ENCODE measurements around the gene DBNDD2. TPM values are rescaled to one million over a fixed set of nuclear protein-coding genes. Genes with fewer than 3 reads are reported as not detected.

The DBNDD2 gene
- total and polyA plus RNA-seq, 2 donors (not counting 1 experiment from before 2014, with no cell fraction given): 4.8 to 51.8 TPM

DNA sequence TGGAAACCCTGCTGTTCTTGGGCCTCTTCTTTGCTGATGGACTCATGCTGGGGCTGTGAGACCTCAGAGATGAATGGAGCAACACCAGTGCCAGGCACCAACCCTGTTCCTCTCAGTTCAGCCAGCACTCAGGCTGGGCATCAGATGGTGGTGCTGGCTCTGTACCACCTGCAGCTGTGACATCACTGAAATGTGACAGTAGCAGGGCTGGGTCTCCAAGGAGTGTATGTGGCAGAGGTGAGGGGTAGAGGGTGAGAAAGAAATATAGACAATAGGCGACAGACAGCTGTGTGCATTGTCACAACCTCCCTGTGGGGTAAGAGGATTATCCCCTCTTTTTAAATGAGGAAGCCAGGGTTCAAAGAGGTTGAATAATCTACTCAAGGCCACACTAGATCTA, 29.9 kb upstream of the DBNDD2 start, which contains the start of gene TP53TG5:
Gene TP53TG5, minus strand, starts transcription at position 135 of the 400 bp plus-strand sequence. Its CDS starts 89 bp downstream, at position 46.
- no peaks in the 10 kb centered on the region for H3K79me2 ChIP-seq (ENCODE audit: control insufficient read depth, insufficient read depth, low read length)
- no peaks in the 10 kb centered on the region for H3K9me3 ChIP-seq (ENCODE audit: control insufficient read depth, insufficient read depth, low read depth, low read length)
- H3K9ac ChIP-seq (ENCODE audit: insufficient read depth, low read length): no peak within 1 kb of the TSS
- no peak within 1 kb of the TSS for H3K27ac ChIP-seq (ENCODE audit: insufficient read depth, low read length)
- TF ChIP-seq, protein P1, sequence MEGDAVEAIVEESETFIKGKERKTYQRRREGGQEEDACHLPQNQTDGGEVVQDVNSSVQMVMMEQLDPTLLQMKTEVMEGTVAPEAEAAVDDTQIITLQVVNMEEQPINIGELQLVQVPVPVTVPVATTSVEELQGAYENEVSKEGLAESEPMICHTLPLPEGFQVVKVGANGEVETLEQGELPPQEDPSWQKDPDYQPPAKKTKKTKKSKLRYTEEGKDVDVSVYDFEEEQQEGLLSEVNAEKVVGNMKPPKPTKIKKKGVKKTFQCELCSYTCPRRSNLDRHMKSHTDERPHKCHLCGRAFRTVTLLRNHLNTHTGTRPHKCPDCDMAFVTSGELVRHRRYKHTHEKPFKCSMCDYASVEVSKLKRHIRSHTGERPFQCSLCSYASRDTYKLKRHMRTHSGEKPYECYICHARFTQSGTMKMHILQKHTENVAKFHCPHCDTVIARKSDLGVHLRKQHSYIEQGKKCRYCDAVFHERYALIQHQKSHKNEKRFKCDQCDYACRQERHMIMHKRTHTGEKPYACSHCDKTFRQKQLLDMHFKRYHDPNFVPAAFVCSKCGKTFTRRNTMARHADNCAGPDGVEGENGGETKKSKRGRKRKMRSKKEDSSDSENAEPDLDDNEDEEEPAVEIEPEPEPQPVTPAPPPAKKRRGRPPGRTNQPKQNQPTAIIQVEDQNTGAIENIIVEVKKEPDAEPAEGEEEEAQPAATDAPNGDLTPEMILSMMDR (conservative IDR thresholded peaks at IDR 0.05 in 1 of 2, IDR thresholded peaks at IDR 0.05 in 1 of 2; ENCODE audit: low read depth in 1 of 2, low read length in 2 of 2): no peak
- no peak for TF ChIP-seq EZH2 (IDR thresholded peaks at IDR 0.05; ENCODE audit: low read length, missing control alignments)
- H3K4me1 ChIP-seq (ENCODE audit: control insufficient read depth, extremely low read depth, insufficient read depth, low read length): peaks cover 1% of the 10 kb centered on the region
- H4K20me1 ChIP-seq (ENCODE audit: control insufficient read depth, extremely low read depth, insufficient read depth, low read length): no peaks in the 10 kb centered on the region
- H3K4me2 ChIP-seq (ENCODE audit: extremely low read depth, insufficient read depth, low read length): no peak within 1 kb of the TSS
- no peaks in the 10 kb centered on the region for H3K27me3 ChIP-seq (ENCODE audit: control insufficient read depth, insufficient read depth, low read length)
- no peaks in the 10 kb centered on the region for H3K36me3 ChIP-seq (ENCODE audit: control insufficient read depth, insufficient read depth, low read length)
- H3K4me3 ChIP-seq (replicated peaks in 1 of 4; ENCODE audit: control extremely low read depth in 1 of 4, insufficient read depth in 1 of 4, low read depth in 3 of 4, low read length in 4 of 4): no peak within 1 kb of the TSS
- H2AFZ ChIP-seq (ENCODE audit: low read length): no peak within 1 kb of the TSS
- no peak for DNase-seq (ENCODE audit: low read depth in 2 of 2)

DNA sequence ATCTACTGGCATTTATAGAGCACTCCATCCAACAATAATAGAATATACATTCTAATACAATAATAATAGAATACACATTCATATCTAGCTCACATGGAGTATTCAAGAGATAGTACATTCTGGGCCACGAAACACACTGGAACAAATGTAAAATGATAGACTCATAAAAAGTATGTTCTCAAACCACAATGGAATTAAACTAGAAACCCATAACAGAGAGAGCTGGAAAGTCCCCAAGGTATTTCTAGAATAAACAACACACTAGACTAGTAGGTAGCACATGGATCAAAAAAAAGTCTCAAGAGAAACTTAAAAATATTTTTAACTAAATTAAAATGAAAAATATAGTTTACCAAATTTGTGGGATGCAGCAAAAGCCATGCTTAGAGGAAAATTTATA, 20.8 kb upstream of the DBNDD2 start:
- H3K27ac ChIP-seq (ENCODE audit: insufficient read depth, low read length): no peak overlapping the region
- TF ChIP-seq EZH2 (IDR thresholded peaks at IDR 0.05; ENCODE audit: low read length, missing control alignments): no peak
- TF ChIP-seq, protein P1 (conservative IDR thresholded peaks at IDR 0.05 in 1 of 2, IDR thresholded peaks at IDR 0.05 in 1 of 2; ENCODE audit: low read depth in 1 of 2, low read length in 2 of 2): no peak
- no peaks in the 10 kb centered on the region for H3K4me1 ChIP-seq (ENCODE audit: control insufficient read depth, extremely low read depth, insufficient read depth, low read length)

DNA sequence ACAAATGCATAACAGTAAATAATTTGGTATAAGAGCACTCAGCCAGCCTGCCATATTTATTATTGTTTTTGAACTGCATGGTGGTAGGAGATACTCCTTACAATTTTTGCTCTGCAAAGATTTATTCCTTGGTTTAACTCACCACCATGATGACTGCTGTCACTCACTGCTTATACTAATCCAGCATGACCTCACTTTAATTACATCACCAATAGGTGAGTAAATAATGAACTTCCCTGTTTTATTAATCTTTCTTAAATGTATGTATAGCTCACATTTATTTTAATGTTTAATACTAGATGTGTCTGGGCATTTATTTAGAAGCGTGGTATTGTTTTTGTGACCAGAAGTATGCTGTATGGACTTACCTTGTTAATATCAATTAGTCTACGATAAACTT, 17.2 kb upstream of the DBNDD2 start:
- TF ChIP-seq, protein P1 (conservative IDR thresholded peaks at IDR 0.05 in 1 of 2, IDR thresholded peaks at IDR 0.05 in 1 of 2; ENCODE audit: low read depth in 1 of 2, low read length in 2 of 2): no peak
- no peak for TF ChIP-seq EZH2 (IDR thresholded peaks at IDR 0.05; ENCODE audit: low read length, missing control alignments)
- no peaks in the 10 kb centered on the region for H3K79me2 ChIP-seq (ENCODE audit: control insufficient read depth, insufficient read depth, low read length)
- no peaks in the 10 kb centered on the region for H3K9me3 ChIP-seq (ENCODE audit: control insufficient read depth, insufficient read depth, low read depth, low read length)
- no peak overlapping the region for H2AFZ ChIP-seq (ENCODE audit: low read length)
- no peak for DNase-seq (ENCODE audit: low read depth in 2 of 2)
- peaks cover 2% of the 10 kb centered on the region for H4K20me1 ChIP-seq (ENCODE audit: control insufficient read depth, extremely low read depth, insufficient read depth, low read length)
- H3K9ac ChIP-seq (ENCODE audit: insufficient read depth, low read length): no peak overlapping the region
- H3K27ac ChIP-seq (ENCODE audit: insufficient read depth, low read length): no peak overlapping the region
- no peaks in the 10 kb centered on the region for H3K27me3 ChIP-seq (ENCODE audit: control insufficient read depth, insufficient read depth, low read length)
- H3K36me3 ChIP-seq (ENCODE audit: control insufficient read depth, insufficient read depth, low read length): no peaks in the 10 kb centered on the region
- H3K4me1 ChIP-seq (ENCODE audit: control insufficient read depth, extremely low read depth, insufficient read depth, low read length): no peaks in the 10 kb centered on the region
- no peak overlapping the region for H3K4me3 ChIP-seq (replicated peaks in 1 of 4; ENCODE audit: control extremely low read depth in 1 of 4, insufficient read depth in 1 of 4, low read depth in 3 of 4, low read length in 4 of 4)
- no peak overlapping the region for H3K4me2 ChIP-seq (ENCODE audit: extremely low read depth, insufficient read depth, low read length)

More for the DNA sequence above, 20.8 kb upstream of the DBNDD2 start:
- Histone ChIP-seq H3K9me3 (ENCODE audit: control insufficient read depth, insufficient read depth, low read depth, low read length) (no peaks in the 10 kb centered on the region), H3K9ac (ENCODE audit: insufficient read depth, low read length) (no peak overlapping the region), H4K20me1 (ENCODE audit: control insufficient read depth, extremely low read depth, insufficient read depth, low read length) (peaks cover 2% of the 10 kb centered on the region), H2AFZ (ENCODE audit: low read length) (no peak overlapping the region), H3K4me2 (ENCODE audit: extremely low read depth, insufficient read depth, low read length) (no peak overlapping the region), H3K36me3 (ENCODE audit: control insufficient read depth, insufficient read depth, low read length) (no peaks in the 10 kb centered on the region), H3K4me3 (replicated peaks in 1 of 4; ENCODE audit: control extremely low read depth in 1 of 4, insufficient read depth in 1 of 4, low read depth in 3 of 4, low read length in 4 of 4) (no peak overlapping the region), H3K27me3 (ENCODE audit: control insufficient read depth, insufficient read depth, low read length) (no peaks in the 10 kb centered on the region), H3K79me2 (ENCODE audit: control insufficient read depth, insufficient read depth, low read length) (no peaks in the 10 kb centered on the region)
- DNase-seq (ENCODE audit: low read depth in 2 of 2): no peak
